Activated T-helper 1 cell treated with anti-CD3 and anti-CD28 coated beads, Interleukin-12 subunit alpha, Interleukin-12 subunit beta, Interleukin-2, Interleukin-4 antibody, amounts not matched to agents 30 ng/mL and 10 ng/mL and 1 ng/mL, durations not matched to agents 14 hours and 24 hours and 36 hours (primary cell): ENCODE results near the gene BCAM. TPM values are rescaled to one million over a fixed set of nuclear protein-coding genes. Genes with fewer than 3 reads are reported as not detected.
"Not testable (repeated sequence)": the region's sequence is repeated elsewhere in the genome, so short reads cannot be mapped to it uniquely, and the experiment has no call there.

Experiments used
- DNase-seq: peaks from one replicate; pipeline ENCODE4 v3.0.0; 2021; ENCODE audit warnings: low spot score
- H3K27ac Mint-ChIP-seq: one replicate; pipeline ENCODE4 v1.8.0; 2021; ENCODE audit warnings: mild to moderate bottlenecking, mixed read lengths
- H3K27me3 Mint-ChIP-seq: one replicate; pipeline ENCODE4 v1.8.0; 2022; ENCODE audit warnings: mild to moderate bottlenecking, moderate library complexity, mixed read lengths; ENCODE audit not compliant: insufficient read depth
- H3K36me3 Mint-ChIP-seq: one replicate; pipeline ENCODE4 v1.8.0; 2021; ENCODE audit warnings: low read depth, mixed read lengths
- H3K4me1 Mint-ChIP-seq: one replicate; pipeline ENCODE4 v1.8.0; 2021; ENCODE audit warnings: low read depth, mixed read lengths
- H3K4me3 Mint-ChIP-seq: one replicate; pipeline ENCODE4 v1.8.0; 2021; ENCODE audit warnings: mild to moderate bottlenecking, moderate library complexity, mixed read lengths
- H3K9me3 Mint-ChIP-seq: one replicate; pipeline ENCODE4 v1.8.0; 2021; ENCODE audit warnings: mixed read lengths
- intact Hi-C: fragments of 100-400 bp; cut with micrococcal nuclease; formaldehyde crosslinking; loops from one replicate; pipeline ENCODE4 v1.15.1; 2024
- total RNA-seq: library from RNA; stranded (reverse); gene quantifications from 2 replicates; pipeline ENCODE4 v1.2.3, GENCODE V29; 2022

BCAM gene
- total RNA-seq, 1 donor from 2014 or later = not detected

DNA sequence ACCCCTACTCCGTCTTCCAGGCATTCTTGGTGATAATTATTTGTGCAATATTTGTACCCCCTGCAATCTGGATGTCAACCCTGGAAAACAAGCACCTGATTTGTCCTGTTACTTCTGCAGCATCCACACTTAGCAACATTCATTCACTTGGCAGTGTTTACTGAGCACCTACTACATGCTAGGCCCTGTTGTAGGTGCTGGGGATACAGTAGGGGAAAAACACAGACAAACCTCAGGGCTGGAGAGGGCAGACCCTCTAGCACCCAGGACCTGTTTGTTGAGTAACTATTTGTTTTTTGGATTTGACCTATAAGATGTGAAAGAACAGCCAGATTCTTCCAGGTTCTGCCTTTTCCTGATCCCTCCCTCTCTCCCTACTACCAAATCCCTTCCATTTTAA is 46.7 kb downstream of the BCAM start:
- Mint-ChIP-seq H3K4me1 (no peaks in the 10 kb centered on the region), H3K27me3 (peaks cover 11% of the 10 kb centered on the region), H3K36me3 (no peaks in the 10 kb centered on the region), H3K27ac (no peak overlapping the region), H3K4me3 (no peak overlapping the region), H3K9me3 (no peaks in the 10 kb centered on the region)
- intact Hi-C loops = no loop called here
- DNase-seq = no peak

DNA sequence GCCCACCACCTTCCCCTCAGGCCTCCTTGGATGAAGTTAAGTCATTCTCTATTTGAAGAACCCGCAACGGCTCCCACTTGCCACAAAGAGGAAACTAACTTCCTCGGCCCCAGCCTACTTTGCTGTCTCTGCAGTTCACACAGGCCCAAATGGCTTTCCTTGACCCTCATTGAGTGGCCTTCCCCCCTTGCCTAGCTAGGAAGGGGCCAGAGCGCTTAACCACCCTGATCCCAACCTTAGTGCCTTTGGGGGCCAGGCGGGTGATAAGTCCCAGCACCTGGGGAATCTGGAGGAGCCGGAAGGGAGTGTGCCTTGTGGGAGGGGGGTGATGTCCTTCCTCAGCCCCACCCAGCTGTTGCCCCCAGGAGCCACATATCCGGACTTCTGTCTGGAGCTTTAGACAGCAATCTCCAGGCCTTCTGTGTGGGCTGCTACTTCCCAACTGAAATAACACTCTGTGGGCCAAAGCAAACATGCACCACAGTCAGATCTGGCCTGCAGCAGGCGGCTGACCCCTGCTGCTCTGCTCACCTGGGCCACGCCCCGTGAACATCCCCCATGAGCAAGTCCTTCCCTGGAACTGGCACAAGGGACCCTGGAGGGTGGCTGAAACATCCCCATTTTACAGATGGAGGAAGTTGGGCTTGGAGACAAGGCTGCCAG is 47.6 kb downstream of the BCAM start:
- Mint-ChIP-seq H3K9me3 (no peaks in the 10 kb centered on the region), H3K27me3 (peaks cover 11% of the 10 kb centered on the region), H3K4me1 (no peaks in the 10 kb centered on the region), H3K4me3 (no peak overlapping the region), H3K27ac (no peak overlapping the region), H3K36me3 (no peaks in the 10 kb centered on the region)
- intact Hi-C loops = no loop called here
- no peak for DNase-seq

DNA sequence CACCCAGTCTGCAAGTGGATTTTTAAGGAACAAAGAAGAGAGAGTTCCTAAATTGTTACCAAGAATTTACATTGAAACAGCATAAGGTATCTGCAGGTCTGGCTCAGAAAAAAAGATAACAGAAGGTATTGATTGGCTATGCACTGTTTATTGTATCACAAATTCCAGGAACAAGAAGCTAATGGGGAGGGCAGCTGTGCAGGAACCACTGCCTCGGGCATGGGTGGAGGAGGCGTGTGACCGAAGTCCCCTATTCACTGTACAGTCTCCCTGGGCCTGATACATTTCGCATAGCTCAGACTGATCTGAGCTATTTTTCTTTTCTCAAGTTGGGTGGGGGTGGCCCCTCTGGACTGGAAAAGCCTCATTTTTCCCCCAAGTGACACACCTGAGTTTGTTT is 48.9 kb downstream of the BCAM start:
- Mint-ChIP-seq H3K4me1 (no peaks in the 10 kb centered on the region), H3K27ac (no peak overlapping the region), H3K36me3 (no peaks in the 10 kb centered on the region), H3K4me3 (no peak overlapping the region), H3K9me3 (no peaks in the 10 kb centered on the region), H3K27me3 (peaks cover 8% of the 10 kb centered on the region)
- DNase-seq = no peak
- intact Hi-C loops = no loop called here

DNA sequence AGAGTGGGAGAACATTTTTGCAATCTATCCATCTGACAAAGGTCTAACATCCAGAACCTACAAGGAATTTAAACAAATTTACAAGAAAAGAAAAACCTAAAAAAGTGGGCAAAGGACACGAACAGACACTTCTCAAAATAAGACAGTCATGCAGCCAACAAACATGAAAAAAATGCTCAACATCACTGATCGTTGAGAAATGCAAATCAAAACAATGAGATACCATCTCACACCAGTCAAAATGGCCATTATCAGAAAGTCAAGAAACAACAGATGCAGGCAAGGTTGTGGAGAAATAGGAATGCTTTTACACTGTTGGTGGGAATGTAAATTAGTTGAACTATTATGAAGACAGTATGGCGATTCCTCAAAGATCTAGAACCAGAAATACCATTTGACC is 52.7 kb downstream of the BCAM start:
- H3K27ac Mint-ChIP-seq, intact Hi-C loops: not testable (repeated sequence)

DNA sequence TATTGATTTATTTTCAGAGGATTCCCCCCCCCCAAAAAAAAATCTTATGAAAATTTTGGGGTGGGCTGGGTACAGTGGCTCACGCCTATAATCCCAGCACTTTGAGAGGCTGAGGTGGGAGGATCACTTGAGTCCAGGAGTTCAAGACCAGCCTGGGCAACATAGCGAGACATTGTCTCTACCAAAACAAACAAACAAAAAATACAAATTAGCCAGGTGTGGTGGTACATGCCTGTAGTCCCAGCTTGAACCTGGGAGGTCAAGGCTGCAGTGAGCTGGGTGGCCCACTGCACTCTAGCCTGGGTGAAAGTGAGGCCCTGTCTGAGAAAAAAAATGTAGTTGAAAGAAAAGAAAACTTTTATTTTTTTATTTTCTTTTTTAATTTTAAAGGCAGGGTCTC is 55.1 kb downstream of the BCAM start:
- no peak overlapping the region for H3K4me3 Mint-ChIP-seq
- intact Hi-C loops = no loop called here
- H3K9me3 Mint-ChIP-seq = no peaks in the 10 kb centered on the region

More for the DNA sequence above, 52.7 kb downstream of the BCAM start:
- not testable (repeated sequence) for H3K9me3 Mint-ChIP-seq, H3K36me3 Mint-ChIP-seq, DNase-seq, H3K4me1 Mint-ChIP-seq, H3K4me3 Mint-ChIP-seq, H3K27me3 Mint-ChIP-seq

DNA sequence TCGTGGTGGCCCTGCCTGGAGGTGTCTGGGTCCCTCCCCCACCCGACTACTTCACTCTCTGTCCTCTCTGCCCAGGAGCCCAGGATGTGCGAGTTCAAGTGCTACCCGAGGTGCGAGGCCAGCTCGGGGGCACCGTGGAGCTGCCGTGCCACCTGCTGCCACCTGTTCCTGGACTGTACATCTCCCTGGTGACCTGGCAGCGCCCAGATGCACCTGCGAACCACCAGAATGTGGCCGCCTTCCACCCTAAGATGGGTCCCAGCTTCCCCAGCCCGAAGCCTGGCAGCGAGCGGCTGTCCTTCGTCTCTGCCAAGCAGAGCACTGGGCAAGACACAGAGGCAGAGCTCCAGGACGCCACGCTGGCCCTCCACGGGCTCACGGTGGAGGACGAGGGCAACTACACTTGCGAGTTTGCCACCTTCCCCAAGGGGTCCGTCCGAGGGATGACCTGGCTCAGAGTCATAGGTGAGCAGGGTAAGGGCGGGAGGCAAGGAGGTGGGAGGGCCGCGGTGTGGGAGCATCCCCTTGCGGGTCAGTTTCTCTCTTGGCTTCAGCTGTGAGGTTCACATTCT is 56.4 kb downstream of the BCAM start:
- intact Hi-C loops = no loop called here
- peaks cover 4% of the 10 kb centered on the region for H3K27me3 Mint-ChIP-seq
- no peak for DNase-seq
- no peaks in the 10 kb centered on the region for H3K9me3 Mint-ChIP-seq
- H3K36me3 Mint-ChIP-seq = no peaks in the 10 kb centered on the region
- H3K4me1 Mint-ChIP-seq = no peaks in the 10 kb centered on the region
- no peak overlapping the region for H3K27ac Mint-ChIP-seq
- no peak overlapping the region for H3K4me3 Mint-ChIP-seq

More for the DNA sequence above, 55.1 kb downstream of the BCAM start:
- Mint-ChIP-seq H3K27ac (no peak overlapping the region), H3K36me3 (no peaks in the 10 kb centered on the region), H3K4me1 (no peaks in the 10 kb centered on the region), H3K27me3 (peaks cover 3% of the 10 kb centered on the region)
- DNase-seq = no peak

DNA sequence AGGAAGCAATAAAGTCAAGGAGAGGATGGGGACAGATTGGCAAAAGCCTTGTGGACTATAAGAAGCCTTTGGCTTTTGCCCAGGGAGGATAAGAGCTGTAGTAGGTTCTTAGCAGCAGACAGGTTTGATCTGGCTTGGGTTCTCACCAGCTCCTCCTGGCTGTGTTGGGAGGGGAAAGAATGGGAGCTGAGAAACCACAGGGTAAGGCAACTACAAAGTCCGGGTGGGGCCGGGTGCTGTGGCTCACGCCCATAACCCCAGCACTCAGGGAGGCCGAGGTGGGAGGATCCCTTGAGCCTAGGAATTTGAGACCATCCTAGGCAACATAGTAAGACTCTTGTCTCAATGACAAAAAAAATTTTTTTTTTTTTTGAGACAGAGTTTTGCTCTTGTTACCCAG is 57.8 kb downstream of the BCAM start:
- Mint-ChIP-seq H3K9me3 (no peaks in the 10 kb centered on the region), H3K27ac (no peak overlapping the region), H3K36me3 (no peaks in the 10 kb centered on the region), H3K27me3 (peaks cover 4% of the 10 kb centered on the region), H3K4me3 (no peak overlapping the region), H3K4me1 (no peaks in the 10 kb centered on the region)
- DNase-seq = no peak
- intact Hi-C loops = no loop called here

DNA sequence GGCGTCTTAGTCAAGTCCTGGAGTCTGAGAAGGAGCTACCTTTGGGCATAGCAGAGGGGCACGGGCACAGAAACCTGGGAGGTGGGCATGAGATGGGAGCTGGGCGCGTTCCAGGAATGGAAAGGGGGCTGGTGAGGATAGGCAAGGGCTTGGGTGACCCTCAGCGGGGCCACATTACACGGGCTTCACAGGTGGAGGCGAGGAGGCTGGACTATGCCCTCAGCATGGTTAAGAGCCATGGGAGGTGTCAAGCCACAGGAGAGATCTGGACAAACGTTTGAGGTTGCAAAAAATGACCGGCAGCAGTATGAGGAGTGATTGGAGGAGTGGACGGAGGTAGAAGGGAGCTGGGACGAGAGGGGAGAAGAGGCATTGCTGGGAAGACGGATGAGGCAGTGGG is 58.7 kb downstream of the BCAM start:
- Mint-ChIP-seq H3K4me3 (no peak overlapping the region), H3K9me3 (no peaks in the 10 kb centered on the region), H3K4me1 (no peaks in the 10 kb centered on the region), H3K36me3 (no peaks in the 10 kb centered on the region), H3K27ac (no peak overlapping the region), H3K27me3 (peaks cover 2% of the 10 kb centered on the region)
- DNase-seq = no peak
- intact Hi-C loops = no loop called here

DNA sequence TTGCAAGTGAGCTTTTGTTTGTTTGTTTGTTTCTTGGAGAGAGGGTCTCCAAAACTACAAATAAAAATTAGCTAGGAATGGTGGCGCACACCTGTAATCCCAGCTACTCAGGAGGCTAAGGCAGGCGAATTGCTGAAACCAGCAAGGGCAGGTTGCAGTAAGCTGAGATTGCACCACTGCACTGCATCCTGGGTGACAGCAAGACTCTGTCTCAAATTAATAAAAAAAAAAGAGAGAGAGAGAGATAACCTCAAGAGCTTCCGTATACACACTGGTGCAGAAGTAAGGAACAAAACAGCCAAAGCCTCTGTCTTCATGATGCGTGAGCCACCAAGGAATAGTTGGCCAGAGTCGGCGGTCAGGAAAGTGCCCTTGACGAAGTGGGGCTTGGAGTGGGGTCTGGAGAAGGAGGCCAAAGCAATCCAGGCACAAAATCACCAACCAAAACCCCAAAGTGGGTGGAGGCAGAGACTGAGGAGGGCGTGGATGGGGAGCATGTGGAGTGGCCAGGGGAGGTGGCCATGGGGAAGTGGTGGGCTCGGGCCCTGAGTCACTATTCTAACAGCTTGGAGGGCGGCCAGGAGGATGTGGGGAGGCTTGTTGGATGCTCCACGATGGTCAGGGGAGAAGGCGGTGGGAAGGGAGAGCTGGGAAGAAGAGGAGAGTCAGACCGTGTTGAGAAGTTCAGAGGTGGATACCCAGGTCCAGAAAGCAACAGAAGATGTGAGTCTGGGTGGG is 61.0 kb downstream of the BCAM start:
- no peak overlapping the region for H3K27ac Mint-ChIP-seq
- no peaks in the 10 kb centered on the region for H3K4me1 Mint-ChIP-seq
- no peak overlapping the region for H3K4me3 Mint-ChIP-seq
- H3K36me3 Mint-ChIP-seq = no peaks in the 10 kb centered on the region
- intact Hi-C loops = no loop called here
- DNase-seq = no peak
- peaks cover 2% of the 10 kb centered on the region for H3K27me3 Mint-ChIP-seq
- H3K9me3 Mint-ChIP-seq = no peaks in the 10 kb centered on the region

Other genes with a start within 250 kb of the BCAM start
- not detected in 2 replicates for gene IGSF23, start 195.5 kb upstream of the BCAM start, total RNA-seq
- gene PVR, start 165.2 kb upstream of the BCAM start, total RNA-seq = 19.3 and 20.6 TPM in 2 replicates
- gene CEACAM19, start 137.6 kb upstream of the BCAM start, total RNA-seq = 1.1 and 1.3 TPM in 2 replicates
- not detected in 2 replicates for gene CEACAM16, start 110.0 kb upstream of the BCAM start, total RNA-seq
- 67.2 and 74.6 TPM in 2 replicates for gene BCL3, start 60.4 kb upstream of the BCAM start, total RNA-seq
- not detected in 2 replicates for gene CBLC, start 31.2 kb upstream of the BCAM start, total RNA-seq
- gene NECTIN2, start 37.2 kb downstream of the BCAM start, total RNA-seq = 0.08 and 0.39 TPM in 2 replicates
- gene TOMM40, start 82.2 kb downstream of the BCAM start, total RNA-seq = 209 and 211 TPM in 2 replicates
- gene APOE, start 96.7 kb downstream of the BCAM start, total RNA-seq = 0.41 and 0.42 TPM in 2 replicates
- 1.2 TPM in 1 of 2 replicates, not detected in the other for gene APOC1, start 105.5 kb downstream of the BCAM start, total RNA-seq
- gene APOC4, start 133.1 kb downstream of the BCAM start, total RNA-seq = not detected in 2 replicates
- gene APOC2, start 136.9 kb downstream of the BCAM start, total RNA-seq = not detected in 2 replicates
- 86.1 and 93.1 TPM in 2 replicates for gene CLPTM1, start 146.3 kb downstream of the BCAM start, total RNA-seq
- 73.3 and 77.5 TPM in 2 replicates for gene RELB, start 192.4 kb downstream of the BCAM start, total RNA-seq
- gene CLASRP, start 229.9 kb downstream of the BCAM start, total RNA-seq = 106 and 116 TPM in 2 replicates